ENCODE data around the gene CENPT. TPM values are rescaled to one million over a fixed set of nuclear protein-coding genes. Genes with fewer than 3 reads are reported as not detected.

Gene CENPT
- total and polyA plus RNA-seq, 2 donors from 2014 or later: 25.3 to 42.5 TPM

DNA sequence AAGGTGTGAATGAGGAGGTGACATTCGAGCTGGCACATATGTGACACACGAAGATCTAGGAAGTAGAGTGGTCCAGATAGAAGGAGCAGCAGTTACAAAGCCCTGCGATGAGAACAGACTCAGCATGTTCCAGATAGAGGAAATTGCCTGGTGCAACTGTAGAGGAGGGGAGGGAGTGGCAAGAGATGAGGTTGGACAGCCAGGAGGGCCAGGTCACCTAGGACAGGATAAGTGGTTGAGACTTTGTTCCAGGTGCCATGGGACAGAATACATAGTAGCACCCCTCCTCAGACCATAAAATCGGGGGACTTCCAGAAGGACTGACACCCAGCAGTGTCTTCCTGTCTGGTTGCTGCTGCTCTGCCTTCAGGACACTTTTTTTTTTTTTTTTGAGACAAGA lies 11.0 kb upstream of the CENPT start:
- Histone ChIP-seq H3K36me3 (ENCODE audit: control insufficient read depth in 2 of 3, insufficient read depth in 3 of 3, low read length in 3 of 3) (peaks cover 0 to 5% (median 0%) of the 10 kb centered on the region in 3 donors), H3K27me3 (ENCODE audit: control insufficient read depth, insufficient read depth, low read length) (no peaks in the 10 kb centered on the region), H3K4me3 (ENCODE audit: low read length in 3 of 3) (no peak overlapping the region), H3K9me3 (ENCODE audit: control insufficient read depth in 2 of 3, insufficient read depth in 1 of 3, low read length in 3 of 3) (no peaks in the 10 kb centered on the region), H3K4me1 (ENCODE audit: control insufficient read depth in 2 of 3, insufficient read depth in 2 of 3, low read depth in 1 of 3, low read length in 3 of 3) (peaks cover 0 to 21% (median 18%) of the 10 kb centered on the region in 3 donors), H3K9ac (ENCODE audit: low read length in 3 of 3) (peak overlapping the region in 1 of 3 donors; percentile 19), H3K27ac (ENCODE audit: low read depth in 2 of 2, low read length in 2 of 2) (no peak overlapping the region)
- FAIRE-seq (no peak), DNase-seq (no peak)
- intact Hi-C loops (cut with DNase I): no loop called here
- no peak for TF ChIP-seq CTCF (IDR thresholded peaks at IDR 0.05; ENCODE audit: borderline replicate concordance, extremely low read depth, insufficient read depth)

DNA sequence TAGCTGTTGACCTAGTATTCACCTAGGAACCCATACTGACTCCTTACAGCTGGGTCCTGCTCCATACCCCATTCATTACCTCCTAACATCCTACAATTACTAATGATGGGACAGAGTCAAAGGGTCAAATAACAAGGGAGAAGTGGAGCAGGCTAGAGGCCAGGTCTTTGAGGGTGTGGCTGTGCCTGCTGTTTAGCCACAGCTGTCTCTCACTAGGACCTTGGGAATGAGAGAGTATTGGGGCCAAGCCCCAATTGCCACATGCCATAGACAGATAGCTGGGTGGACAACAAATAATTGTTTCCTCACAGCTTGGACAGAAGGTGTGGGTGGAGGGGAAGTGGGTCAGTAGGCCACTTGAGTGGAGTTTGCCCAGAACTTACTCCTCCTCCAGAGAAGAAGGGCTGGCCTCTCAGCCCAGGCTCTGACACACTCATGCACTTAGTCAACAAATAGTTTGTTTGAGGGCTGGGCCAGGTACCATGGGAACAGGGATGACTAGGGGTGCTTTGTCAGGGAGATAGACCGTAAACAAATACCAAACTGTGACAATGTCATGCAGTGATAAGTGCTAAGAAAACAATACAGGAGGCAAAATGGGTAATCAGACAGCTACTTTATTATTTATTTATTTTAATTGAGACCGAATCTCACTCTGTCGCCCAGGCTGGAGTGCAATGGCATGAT lies 10.2 kb upstream of the CENPT start:
- FAIRE-seq (no peak), DNase-seq (peak in 4 of 5 donors; percentile 34 to 80 (median 56))
- Histone ChIP-seq H3K36me3 (ENCODE audit: control insufficient read depth in 2 of 3, insufficient read depth in 3 of 3, low read length in 3 of 3) (peaks cover 0 to 5% (median 0%) of the 10 kb centered on the region in 3 donors), H3K27ac (ENCODE audit: low read depth in 2 of 2, low read length in 2 of 2) (no peak overlapping the region), H3K27me3 (ENCODE audit: control insufficient read depth, insufficient read depth, low read length) (no peaks in the 10 kb centered on the region), H3K4me1 (ENCODE audit: control insufficient read depth in 2 of 3, insufficient read depth in 2 of 3, low read depth in 1 of 3, low read length in 3 of 3) (peaks cover 0 to 17% (median 15%) of the 10 kb centered on the region in 3 donors), H3K9me3 (ENCODE audit: control insufficient read depth in 2 of 3, insufficient read depth in 1 of 3, low read length in 3 of 3) (no peaks in the 10 kb centered on the region), H3K9ac (ENCODE audit: low read length in 3 of 3) (no peak overlapping the region), H3K4me3 (ENCODE audit: low read length in 3 of 3) (no peak overlapping the region)
- intact Hi-C loops (cut with DNase I): no loop called here
- no peak for TF ChIP-seq CTCF (IDR thresholded peaks at IDR 0.05; ENCODE audit: borderline replicate concordance, extremely low read depth, insufficient read depth)

- DNase-seq: no peak
- TF ChIP-seq CTCF (IDR thresholded peaks at IDR 0.05; ENCODE audit: borderline replicate concordance, extremely low read depth, insufficient read depth): no peak
- no peak overlapping the region for H3K27ac ChIP-seq (ENCODE audit: low read depth in 2 of 2, low read length in 2 of 2)
- H3K36me3 ChIP-seq (ENCODE audit: control insufficient read depth in 2 of 3, insufficient read depth in 3 of 3, low read length in 3 of 3): peaks cover 0 to 5% (median 0%) of the 10 kb centered on the region in 3 donors
- H3K9ac ChIP-seq (ENCODE audit: low read length in 3 of 3): no peak overlapping the region
- H3K27me3 ChIP-seq (ENCODE audit: control insufficient read depth, insufficient read depth, low read length): no peaks in the 10 kb centered on the region
- intact Hi-C loops (cut with DNase I): no loop called here
- no peak overlapping the region for H3K4me3 ChIP-seq (ENCODE audit: low read length in 3 of 3)
- no peak for FAIRE-seq
- H3K4me1 ChIP-seq (ENCODE audit: control insufficient read depth in 2 of 3, insufficient read depth in 2 of 3, low read depth in 1 of 3, low read length in 3 of 3): peaks cover 0 to 15% (median 15%) of the 10 kb centered on the region in 3 donors
- no peaks in the 10 kb centered on the region for H3K9me3 ChIP-seq (ENCODE audit: control insufficient read depth in 2 of 3, insufficient read depth in 1 of 3, low read length in 3 of 3)
Observed at GRCh38 chr16:67856927-67857546, 9.5 kb upstream of the CENPT start.

All from kidney (tissue), 14 donors.